ENCODE measurements around the gene SRGAP2. TPM values are rescaled to one million over a fixed set of nuclear protein-coding genes. Genes with fewer than 3 reads are reported as not detected.
"Not testable (repeated sequence)": the region's sequence is repeated elsewhere in the genome, so short reads cannot be mapped to it uniquely, and the experiment has no call there.

Gene SRGAP2
- total and polyA plus RNA-seq, 12 donors, result 18.9 to 119 (median 56.0) TPM

DNA sequence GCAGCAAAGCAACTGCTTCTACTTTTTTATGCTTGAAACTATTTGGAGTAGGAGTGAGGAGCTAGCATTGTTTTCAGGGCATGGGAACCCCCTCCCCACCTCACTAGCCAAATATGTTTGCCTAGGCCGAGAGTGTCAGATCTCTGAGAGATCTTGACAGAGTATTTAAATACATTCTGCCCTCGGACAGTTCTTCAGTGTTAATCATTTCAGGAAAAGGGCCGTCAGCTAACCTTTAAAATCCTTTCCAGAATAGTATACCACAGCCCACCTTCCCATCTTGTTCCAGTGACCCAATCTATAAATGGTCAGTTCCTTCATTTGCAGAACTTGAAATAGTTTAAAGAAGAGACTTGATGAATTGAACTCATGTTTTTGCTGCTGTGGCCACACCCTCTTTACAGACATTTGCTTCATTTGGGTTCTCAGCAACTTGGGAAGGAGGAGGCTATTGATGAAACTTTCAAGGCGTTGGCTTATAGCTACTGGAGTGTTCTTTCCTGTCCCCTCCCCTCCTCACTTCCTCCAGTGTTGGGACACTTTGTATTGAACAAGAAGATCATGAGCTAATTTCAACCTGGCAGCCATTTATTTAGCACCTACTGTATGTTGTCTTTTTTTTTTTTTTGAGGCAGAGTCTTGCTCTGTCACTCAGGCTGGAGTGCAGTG lies 17.1 kb downstream of the SRGAP2 start:
- peak overlapping the region in 1 of 5 donors; percentile 55 for H3K27ac ChIP-seq
- H3K4me3 ChIP-seq; H3K36me3 ChIP-seq (replicated peaks in 1 of 2); intact Hi-C loops (cut with DNase I); H3K9me3 ChIP-seq (replicated peaks in 1 of 3); H3K4me1 ChIP-seq (replicated peaks in 1 of 2); H3K27me3 ChIP-seq: not testable (repeated sequence)
- peak in 2 of 7 donors; percentile 8 to 23 for DNase-seq
- whole genome bisulfite sequencing, 4 donors, result 30 to 54% (median 38%) methylated on average over 4 of the region's 4 CpGs

- H3K4me3 ChIP-seq; H3K27ac ChIP-seq; H3K4me1 ChIP-seq (replicated peaks in 1 of 2); H3K36me3 ChIP-seq (replicated peaks in 1 of 2); intact Hi-C loops (cut with DNase I); H3K9me3 ChIP-seq (replicated peaks in 1 of 3); H3K27me3 ChIP-seq; DNase-seq: not testable (repeated sequence)
- no CpG with 5 or more reads among the region's 4 CpGs for WGBS, 4 donors
Measured at GRCh38 chr1:206221585-206221984, 18.2 kb downstream of the SRGAP2 start.

DNA sequence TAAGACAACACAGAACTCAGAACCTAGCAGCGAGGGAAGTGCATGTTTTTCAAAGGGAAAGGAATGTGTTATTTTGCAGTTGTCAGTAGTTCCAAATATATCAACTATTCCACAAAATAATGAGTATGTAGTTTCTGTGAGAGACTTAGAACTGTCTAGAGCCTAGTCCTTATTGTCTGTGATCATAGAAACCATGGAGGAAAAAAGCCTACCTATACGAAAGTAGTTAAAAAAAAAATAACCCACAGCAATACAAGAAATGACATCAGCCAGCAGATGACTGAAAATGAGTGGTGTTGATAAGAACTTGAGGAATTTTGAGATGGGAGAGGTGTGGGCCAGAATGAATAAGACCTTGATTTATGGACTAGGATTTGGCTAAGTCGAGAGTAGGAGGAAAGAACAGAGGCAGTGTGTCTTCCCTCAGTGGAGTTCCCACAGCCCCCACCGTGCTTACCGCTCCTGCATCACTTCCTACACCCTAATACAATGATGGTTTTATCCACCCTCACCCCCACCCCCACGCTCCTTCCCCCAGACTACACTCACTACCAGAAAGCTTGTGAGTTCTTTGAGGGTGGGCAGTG lies 20.9 kb downstream of the SRGAP2 start:
- intact Hi-C loops (cut with DNase I), result not testable (repeated sequence)

DNA sequence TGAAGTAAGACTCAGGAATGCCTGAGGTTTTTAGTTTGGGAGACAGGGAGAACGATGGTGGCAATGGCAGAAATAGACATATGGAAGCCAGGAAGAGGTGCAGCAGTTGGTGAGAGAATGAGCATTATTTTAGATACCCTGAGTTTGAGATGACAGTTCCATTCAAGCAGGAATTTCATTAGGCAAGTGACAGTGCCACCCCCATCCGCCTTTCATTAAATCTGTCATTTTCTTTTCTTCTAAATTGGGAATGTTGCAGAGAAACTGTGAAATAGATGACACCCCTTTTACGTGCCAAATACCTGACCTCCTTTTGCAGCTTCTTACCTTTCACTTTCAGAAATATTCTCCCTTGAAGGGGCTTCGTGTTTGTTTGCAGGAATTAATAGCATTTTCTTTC lies 22.0 kb downstream of the SRGAP2 start:
- 90 to 98% (median 93%) methylated on average over 3 to 4 of the region's 4 CpGs for WGBS, 4 donors
- H3K4me1 ChIP-seq (replicated peaks in 1 of 2); H3K9me3 ChIP-seq (replicated peaks in 1 of 3); H3K27ac ChIP-seq; H3K27me3 ChIP-seq; H3K4me3 ChIP-seq; DNase-seq; intact Hi-C loops (cut with DNase I); H3K36me3 ChIP-seq (replicated peaks in 1 of 2): not testable (repeated sequence)

More for the DNA sequence above, 20.9 kb downstream of the SRGAP2 start:
- not testable (repeated sequence) for H3K27ac ChIP-seq; DNase-seq; H3K27me3 ChIP-seq; H3K4me1 ChIP-seq (replicated peaks in 1 of 2); H3K4me3 ChIP-seq; H3K36me3 ChIP-seq (replicated peaks in 1 of 2); H3K9me3 ChIP-seq (replicated peaks in 1 of 3)
- WGBS, 4 donors, result 64 to 79% (median 76%) methylated on average over 2 of the region's 6 CpGs

- H3K4me1 ChIP-seq (replicated peaks in 1 of 2); DNase-seq; H3K27me3 ChIP-seq; intact Hi-C loops (cut with DNase I); H3K9me3 ChIP-seq (replicated peaks in 1 of 3); H3K27ac ChIP-seq; H3K36me3 ChIP-seq (replicated peaks in 1 of 2); H3K4me3 ChIP-seq: not testable (repeated sequence)
- WGBS, 4 donors, result 69 to 100% (median 90%) methylated on average over 2 to 3 of the region's 5 CpGs
Measured at GRCh38 chr1:206226886-206227285, 23.5 kb downstream of the SRGAP2 start.

- intact Hi-C loops (cut with DNase I); H3K4me1 ChIP-seq (replicated peaks in 1 of 2); H3K27me3 ChIP-seq; H3K36me3 ChIP-seq (replicated peaks in 1 of 2); H3K9me3 ChIP-seq (replicated peaks in 1 of 3); H3K4me3 ChIP-seq; H3K27ac ChIP-seq; DNase-seq: not testable (repeated sequence)
- WGBS, 4 donors, result 80 to 96% (median 88%) methylated on average over 2 of the region's 2 CpGs
Measured at GRCh38 chr1:206229286-206229685, 25.9 kb downstream of the SRGAP2 start.

- H3K36me3 ChIP-seq (replicated peaks in 1 of 2); DNase-seq; H3K27ac ChIP-seq; intact Hi-C loops (cut with DNase I); H3K4me3 ChIP-seq; H3K27me3 ChIP-seq; H3K4me1 ChIP-seq (replicated peaks in 1 of 2); H3K9me3 ChIP-seq (replicated peaks in 1 of 3): not testable (repeated sequence)
- WGBS, 4 donors, result 82 to 94% (median 93%) methylated on average over 4 to 8 of the region's 9 CpGs
Measured at GRCh38 chr1:206231989-206232388, 28.6 kb downstream of the SRGAP2 start.

DNA sequence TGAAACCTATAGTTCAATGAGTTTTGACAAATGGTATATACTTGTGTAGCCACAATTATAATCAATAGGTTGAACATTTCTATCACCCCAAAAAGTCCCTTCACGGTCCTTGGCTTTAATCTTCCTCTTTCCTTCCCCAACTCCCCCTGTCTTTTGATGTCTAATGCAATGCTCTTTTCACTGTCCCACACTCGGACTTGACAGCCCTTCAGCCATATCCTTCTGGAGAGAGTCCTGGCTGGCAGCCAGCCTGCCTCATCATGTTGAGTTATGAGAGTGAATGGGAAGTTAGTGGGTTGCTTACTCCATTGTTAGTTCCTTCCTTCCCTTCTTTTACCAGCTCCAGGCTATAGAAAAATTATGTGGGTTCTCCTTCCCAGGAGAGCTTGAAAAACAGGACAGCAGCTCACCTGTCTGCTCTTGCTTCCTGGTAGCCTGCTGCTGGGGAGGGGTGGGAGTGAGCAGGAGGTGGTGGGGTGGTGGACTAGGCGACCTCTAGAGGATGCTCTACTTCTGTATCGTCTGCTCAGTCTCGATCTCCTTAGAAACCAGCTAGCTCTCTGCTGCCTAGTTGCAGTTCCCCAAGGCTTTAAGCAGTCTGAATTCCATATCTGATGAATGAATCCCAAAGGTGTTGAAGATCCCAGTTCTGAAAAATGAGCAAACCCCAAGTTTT lies 29.8 kb downstream of the SRGAP2 start:
- 19 to 39% (median 32%) methylated on average over 2 of the region's 5 CpGs for WGBS, 4 donors
- H3K36me3 ChIP-seq (replicated peaks in 1 of 2); DNase-seq; H3K27ac ChIP-seq; H3K4me1 ChIP-seq (replicated peaks in 1 of 2); H3K9me3 ChIP-seq (replicated peaks in 1 of 3); H3K4me3 ChIP-seq; H3K27me3 ChIP-seq; intact Hi-C loops (cut with DNase I): not testable (repeated sequence)

DNA sequence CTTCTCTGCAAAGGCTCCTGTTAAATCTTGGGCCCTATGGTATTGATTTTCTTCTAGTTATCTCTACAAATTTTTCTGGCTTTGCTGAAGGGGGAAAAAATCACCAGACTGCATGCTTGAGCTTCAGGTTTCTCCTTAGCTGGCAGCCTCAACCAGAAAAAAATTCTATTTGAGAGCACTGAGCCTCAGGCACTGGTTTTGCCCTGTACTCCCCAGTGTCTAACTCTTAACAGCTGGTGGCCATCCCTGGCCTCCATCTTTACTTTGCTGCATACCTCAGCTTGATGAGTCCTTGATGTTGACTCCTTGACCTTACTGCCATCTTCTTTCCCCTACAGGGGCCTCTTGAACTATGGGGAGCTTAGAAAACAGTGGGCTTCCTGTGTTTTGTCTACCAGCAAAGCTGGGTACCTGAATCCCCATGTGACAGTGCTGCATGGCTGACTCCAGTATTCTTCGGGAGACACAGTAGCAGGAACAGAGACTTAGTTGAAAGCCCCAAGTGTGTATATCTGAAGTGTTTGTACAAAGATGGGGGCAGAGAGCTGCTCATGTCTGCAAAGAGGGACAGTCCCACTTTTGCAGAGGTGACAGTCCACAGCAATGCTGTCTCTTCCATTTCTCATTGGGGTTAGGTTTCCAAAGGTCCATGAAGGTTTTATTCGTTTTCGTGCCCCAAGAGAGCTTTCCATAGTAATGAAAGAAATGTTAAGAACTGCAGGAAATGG lies 31.0 kb downstream of the SRGAP2 start:
- H3K36me3 ChIP-seq (replicated peaks in 1 of 2); H3K4me1 ChIP-seq (replicated peaks in 1 of 2); H3K4me3 ChIP-seq; intact Hi-C loops (cut with DNase I); DNase-seq; H3K27ac ChIP-seq; H3K27me3 ChIP-seq; H3K9me3 ChIP-seq (replicated peaks in 1 of 3): not testable (repeated sequence)
- WGBS, 4 donors, result 83 to 100% (median 90%) methylated on average over 2 to 3 of the region's 3 CpGs

DNA sequence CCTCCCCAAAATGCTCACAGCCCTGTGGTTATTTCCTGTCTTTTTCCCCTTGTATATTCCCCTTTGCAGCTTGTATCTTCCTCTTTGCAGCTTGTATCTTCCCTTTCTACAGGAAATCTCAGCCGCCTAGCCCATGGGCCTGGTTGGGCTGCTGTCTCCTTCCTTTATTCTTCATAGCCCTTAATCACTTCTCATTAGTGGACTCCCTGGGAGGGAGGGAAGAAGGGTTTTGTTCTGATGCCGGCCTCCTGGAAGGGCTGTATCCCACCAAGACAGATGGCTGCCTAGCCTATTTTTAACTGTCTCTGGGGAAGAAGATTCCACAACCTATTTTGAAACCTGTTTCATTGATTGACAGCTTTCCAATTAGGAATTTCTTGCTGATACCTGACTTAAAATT lies 31.8 kb downstream of the SRGAP2 start:
- H3K27me3 ChIP-seq; H3K4me3 ChIP-seq; H3K36me3 ChIP-seq (replicated peaks in 1 of 2); H3K27ac ChIP-seq; H3K4me1 ChIP-seq (replicated peaks in 1 of 2); H3K9me3 ChIP-seq (replicated peaks in 1 of 3); DNase-seq; intact Hi-C loops (cut with DNase I): not testable (repeated sequence)
- WGBS, 4 donors, result 60% methylated on average over 1 of the region's 2 CpGs; no CpG with 5 or more reads in 3 of the 4 donors
